T-cell (primary cell): Measurements from ENCODE around the gene PDE4B. TPM values are rescaled to one million over a fixed set of nuclear protein-coding genes. Genes with fewer than 3 reads are reported as not detected.
A peak's percentile ranks its signal among the peaks of the same experiment; 100 is the strongest.

Experiments
- ATAC-seq, 4 experiments: fragments of 200-7000 bp in 3 of 4; fragments of 150-1000 bp in 1 of 4; cut with Tn5 transposase; replicated peaks in 1 of 4; 1 replicate in 3 of 4; 2 replicates in 1 of 4; pipeline ENCODE4 v1.10.0; 2021; ENCODE audit warnings: moderate library complexity in 3 of 4, mild to moderate bottlenecking in 2 of 4, moderate number of reproducible peaks in 1 of 4
- CTCF ChIA-PET, 2 donors: fragments of 300-600 bp; sonication (Branson Sonifier 250); formaldehyde crosslinking; loops; one replicate each; lab custom pipeline; 2022; ENCODE audit warnings: antibody characterized with exemption in 2 of 2; lab: Charles Lee
- POLR2A ChIA-PET, 2 donors: fragments of 300-600 bp; sonication (Branson Sonifier 250); formaldehyde crosslinking; loops; one replicate each; lab custom pipeline; 2022; ENCODE audit warnings: antibody characterized with exemption in 2 of 2; lab: Charles Lee
- DNase-seq, 35 experiments: peaks; one replicate each; pipeline versions ENCODE4 v3.0.0 to v3.0.0-alpha.2; 2013 to 2023
- H3K27ac ChIP-seq: one replicate; pipeline ENCODE4 v1.5.1; 2013; ENCODE audit warnings: low read length
- H3K27me3 ChIP-seq, 2 experiments: replicated peaks in 1 of 2; 1 replicate in 1 of 2; 2 replicates in 1 of 2; pipeline versions ENCODE4 v1.6.1 to v1.7.0; 2013; ENCODE audit warnings: low read length in 1 of 2, mixed read lengths in 1 of 2; ENCODE audit not compliant: control insufficient read depth in 2 of 2, insufficient read depth in 2 of 2; ENCODE audit errors: extremely low read depth in 1 of 2
- H3K36me3 ChIP-seq, 2 donors: 1 replicate in 1 of 2; 2 replicates in 1 of 2; pipeline versions ENCODE4 v1.6.1 to v1.7.0; 2013; ENCODE audit warnings: low read length in 1 of 2; ENCODE audit not compliant: control insufficient read depth in 2 of 2, insufficient read depth in 1 of 2; ENCODE audit errors: extremely low read depth in 1 of 2
- H3K4me1 ChIP-seq, 2 experiments: 1 replicate in 1 of 2; 2 replicates in 1 of 2; pipeline versions ENCODE4 v1.6.1 to v1.7.0; 2013; ENCODE audit warnings: low read length in 2 of 2, mixed read lengths in 1 of 2; ENCODE audit not compliant: insufficient read depth in 2 of 2, control insufficient read depth in 1 of 2; ENCODE audit errors: extremely low read depth in 1 of 2
- H3K4me3 ChIP-seq, 2 donors: 1 replicate in 1 of 2; 2 replicates in 1 of 2; pipeline versions ENCODE4 v1.5.1 to v1.7.0; 2013; ENCODE audit warnings: mild to moderate bottlenecking in 2 of 2, low read length in 1 of 2, moderate library complexity in 1 of 2; ENCODE audit not compliant: control insufficient read depth in 1 of 2; ENCODE audit errors: extremely low read depth in 1 of 2
- H3K9me3 ChIP-seq: 2 replicates; pipeline ENCODE4 v1.7.0; 2013
- H3K27ac Mint-ChIP-seq, 2 donors: one replicate each; pipeline ENCODE4 v1.8.0; 2020 to 2021; ENCODE audit warnings: mild to moderate bottlenecking in 2 of 2, mixed read lengths in 2 of 2
- H3K27me3 Mint-ChIP-seq, 2 donors: one replicate each; pipeline ENCODE4 v1.8.0; 2021 to 2022; ENCODE audit warnings: mixed read lengths in 2 of 2
- H3K36me3 Mint-ChIP-seq: one replicate; pipeline ENCODE4 v1.8.0; 2021; ENCODE audit warnings: mixed read lengths
- H3K4me1 Mint-ChIP-seq, 3 donors: one replicate each; pipeline ENCODE4 v1.8.0; 2020 to 2022; ENCODE audit warnings: mixed read lengths in 3 of 3, mild to moderate bottlenecking in 1 of 3
- H3K4me3 Mint-ChIP-seq, 3 donors: one replicate each; pipeline ENCODE4 v1.8.0; 2020 to 2022; ENCODE audit warnings: mild to moderate bottlenecking in 3 of 3, mixed read lengths in 3 of 3, moderate library complexity in 3 of 3
- H3K9me3 Mint-ChIP-seq, 3 donors: one replicate each; pipeline ENCODE4 v1.8.0; 2020 to 2022; ENCODE audit warnings: mixed read lengths in 3 of 3
- WGBS: methylation state at CpG from one replicate; pipeline ENCODE4 v1.1.5; 2013; ENCODE audit warnings: missing lambda C conversion rate; ENCODE audit not compliant: insufficient coverage; 5-methylcytosine and 5-hydroxymethylcytosine counted together
- total RNA-seq, 35 experiments: library from RNA in 6 of 35; stranded (reverse) in 6 of 35; fragments of 120-200 nt in 1 of 35; gene quantifications; one replicate each; pipeline versions ENCODE4 v1.2.1 to v1.2.4 and lab custom pipeline; 2013 to 2026

Gene PDE4B
- total RNA-seq, result 100 to 1,000 TPM in 1 of 5 donors, 10 to 100 TPM in 4; 46.3 to 103 (median 54.1) TPM
- 86.7 TPM for total RNA-seq (2013)
- 47.3 to 846 (median 174) reads per million in 29 experiments for total RNA-seq (lab: John Stamatoyannopoulos, UW)

DNA sequence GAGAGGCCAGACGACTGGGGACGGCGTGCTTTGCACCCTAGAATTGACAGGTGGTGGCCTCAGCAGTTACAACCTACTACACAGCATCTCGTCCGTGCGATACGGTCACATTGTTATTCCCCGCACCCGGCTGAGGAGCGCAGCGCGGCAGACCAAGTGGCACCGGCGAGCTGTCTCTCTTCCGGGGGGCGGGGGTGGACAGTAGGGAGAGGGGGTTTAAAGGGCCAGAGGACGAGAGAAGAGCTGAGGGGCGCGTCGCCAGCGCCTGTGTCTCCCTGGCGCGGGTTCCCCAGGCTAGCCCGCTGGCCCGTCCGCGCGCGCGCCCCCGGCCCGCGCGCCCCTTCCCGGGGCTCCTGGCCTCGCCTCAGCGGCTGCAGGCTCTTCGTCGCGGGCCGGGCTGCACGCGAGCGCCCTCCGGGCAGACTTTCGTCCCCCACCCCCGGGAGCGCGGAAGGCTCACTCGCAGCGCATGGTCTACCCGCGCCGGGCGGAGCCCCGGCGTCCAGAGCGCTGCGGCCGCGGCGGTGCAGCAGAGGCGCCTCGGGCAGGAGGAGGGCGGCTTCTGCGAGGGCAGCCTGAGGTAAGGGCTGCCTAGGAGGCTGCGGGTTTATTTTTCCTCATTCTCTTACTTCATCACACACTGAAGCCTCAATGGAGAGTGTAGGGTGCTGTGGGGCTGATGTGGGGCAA lies at the start of gene PDE4B:
PDE4B (plus strand) TSS at position 227 of the 690 bp plus-strand sequence.
- H3K4me3 Mint-ChIP-seq, result no peak within 1 kb of the TSS
- no peaks in the 10 kb centered on the region for H3K36me3 ChIP-seq
- DNase-seq (no peak), ATAC-seq (no peak)
- no peaks in the 10 kb centered on the region for H3K36me3 Mint-ChIP-seq
- peaks cover 3% of the 10 kb centered on the region for H3K9me3 ChIP-seq
- peaks cover 5 to 17% of the 10 kb centered on the region in 2 experiments for H3K27me3 ChIP-seq
- H3K4me3 ChIP-seq, result no peak within 1 kb of the TSS
- no peak within 1 kb of the TSS for H3K27ac ChIP-seq
- ChIA-PET CTCF (no interaction called here), POLR2A (no interaction called here)
- no peaks in the 10 kb centered on the region for H3K4me1 ChIP-seq
- H3K27ac Mint-ChIP-seq, result no peak within 1 kb of the TSS
- H3K9me3 Mint-ChIP-seq, result peaks cover 3 to 11% (median 9%) of the 10 kb centered on the region in 3 donors
- peaks cover 0 to 1% (median 0%) of the 10 kb centered on the region in 3 donors for H3K4me1 Mint-ChIP-seq
- peaks cover 35 to 44% of the 10 kb centered on the region in 2 donors for H3K27me3 Mint-ChIP-seq
- 3% methylated on average over 44 of the region's 67 CpGs for WGBS

DNA sequence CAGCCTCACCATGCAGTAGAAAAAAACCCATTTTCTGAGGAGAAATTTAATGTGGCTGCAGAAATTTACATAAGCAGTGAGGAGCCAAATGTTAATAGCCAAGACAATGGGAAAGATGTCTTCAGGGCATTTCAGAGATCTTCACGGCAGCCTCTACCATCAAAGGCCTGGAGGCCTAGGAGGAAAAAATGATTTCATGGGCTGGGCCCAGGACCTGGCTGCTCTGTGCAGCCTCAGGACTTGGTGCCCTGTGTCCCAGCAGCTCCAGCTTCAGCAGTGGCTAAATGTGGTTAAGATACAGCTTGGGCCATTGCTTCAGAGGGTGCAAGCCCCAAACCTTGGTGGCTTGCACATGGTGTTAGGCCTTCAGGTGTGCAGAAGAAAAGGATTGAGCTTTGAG lies 48.0 kb upstream of the PDE4B start:
- Mint-ChIP-seq H3K4me3 (no peak overlapping the region), H3K27me3 (peaks cover 9 to 16% of the 10 kb centered on the region in 2 donors), H3K9me3 (peaks cover 2 to 17% (median 12%) of the 10 kb centered on the region in 3 donors), H3K4me1 (no peaks in the 10 kb centered on the region), H3K27ac (no peak overlapping the region), H3K36me3 (no peaks in the 10 kb centered on the region)
- POLR2A ChIA-PET, result no interaction called here
- Histone ChIP-seq H3K27me3 (peaks cover 0 to 22% of the 10 kb centered on the region in 2 experiments), H3K27ac (no peak overlapping the region), H3K9me3 (no peaks in the 10 kb centered on the region), H3K36me3 (no peaks in the 10 kb centered on the region), H3K4me3 (no peak overlapping the region), H3K4me1 (no peaks in the 10 kb centered on the region)
- 100% methylated on average over 1 of the region's 1 CpG for WGBS
- CTCF ChIA-PET, result no interaction called here
- ATAC-seq (no peak), DNase-seq (no peak)

GRCh38 chr1:65751961-65752360 lies 40.7 kb upstream of the PDE4B start:
- ATAC-seq (peak in 1 of 4 experiments; percentile 9), DNase-seq (no peak)
- peaks cover 0 to 2% (median 0%) of the 10 kb centered on the region in 3 donors for H3K9me3 Mint-ChIP-seq
- H3K27ac ChIP-seq, result no peak overlapping the region
- H3K27me3 ChIP-seq, result no peaks in the 10 kb centered on the region
- H3K36me3 ChIP-seq, result no peaks in the 10 kb centered on the region
- H3K4me1 Mint-ChIP-seq, result no peaks in the 10 kb centered on the region
- no peaks in the 10 kb centered on the region for H3K36me3 Mint-ChIP-seq
- H3K27me3 Mint-ChIP-seq, result peaks cover 3 to 11% of the 10 kb centered on the region in 2 donors
- no peaks in the 10 kb centered on the region for H3K9me3 ChIP-seq
- H3K4me1 ChIP-seq, result no peaks in the 10 kb centered on the region
- no peak overlapping the region for H3K27ac Mint-ChIP-seq
- WGBS, result 43% methylated on average over 1 of the region's 3 CpGs
- CTCF ChIA-PET, result no interaction called here
- no peak overlapping the region for H3K4me3 ChIP-seq
- no peak overlapping the region for H3K4me3 Mint-ChIP-seq
- POLR2A ChIA-PET, result no interaction called here

GRCh38 chr1:65756616-65757015 lies 36.1 kb upstream of the PDE4B start:
- H3K27ac Mint-ChIP-seq, result no peak overlapping the region
- H3K36me3 ChIP-seq, result no peaks in the 10 kb centered on the region
- H3K9me3 Mint-ChIP-seq, result no peaks in the 10 kb centered on the region
- DNase-seq (no peak), ATAC-seq (no peak)
- H3K27ac ChIP-seq, result no peak overlapping the region
- H3K36me3 Mint-ChIP-seq, result no peaks in the 10 kb centered on the region
- no peaks in the 10 kb centered on the region for H3K4me1 Mint-ChIP-seq
- CTCF ChIA-PET, result no interaction called here
- no peaks in the 10 kb centered on the region for H3K9me3 ChIP-seq
- no peaks in the 10 kb centered on the region for H3K27me3 ChIP-seq
- POLR2A ChIA-PET, result no interaction called here
- H3K4me3 Mint-ChIP-seq, result no peak overlapping the region
- no peak overlapping the region for H3K4me3 ChIP-seq
- no peaks in the 10 kb centered on the region for H3K4me1 ChIP-seq
- peaks cover 3 to 12% of the 10 kb centered on the region in 2 donors for H3K27me3 Mint-ChIP-seq

DNA sequence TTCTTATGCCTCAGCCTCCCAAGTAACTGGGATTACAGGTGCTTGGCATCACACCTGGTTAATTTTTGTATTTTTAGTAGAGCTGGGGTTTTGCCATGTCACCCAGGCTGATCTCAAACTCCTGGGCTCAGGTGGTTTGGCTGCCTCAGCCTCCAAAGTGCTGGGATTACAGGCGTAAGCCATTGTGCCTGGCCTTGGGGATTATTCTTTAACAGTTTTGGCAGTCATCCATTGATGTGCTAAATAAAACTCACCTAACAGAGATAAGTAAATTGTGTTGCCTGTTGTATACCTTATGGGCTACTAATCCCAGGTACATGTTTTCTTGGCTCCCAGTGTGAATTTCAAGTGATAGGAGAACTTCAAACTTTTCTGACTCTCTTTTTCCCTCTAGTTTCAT lies 35.2 kb upstream of the PDE4B start:
- Histone ChIP-seq H3K9me3 (no peaks in the 10 kb centered on the region), H3K27ac (no peak overlapping the region), H3K4me3 (no peak overlapping the region), H3K36me3 (no peaks in the 10 kb centered on the region), H3K4me1 (no peaks in the 10 kb centered on the region), H3K27me3 (no peaks in the 10 kb centered on the region)
- no peak overlapping the region for H3K4me3 Mint-ChIP-seq
- no peak overlapping the region for H3K27ac Mint-ChIP-seq
- H3K27me3 Mint-ChIP-seq, result peaks cover 5 to 15% of the 10 kb centered on the region in 2 donors
- no peak for DNase-seq
- H3K9me3 Mint-ChIP-seq, result no peaks in the 10 kb centered on the region
- no peak for ATAC-seq
- no CpG with 5 or more reads among the region's 1 CpG for WGBS
- ChIA-PET CTCF (no interaction called here), POLR2A (no interaction called here)
- no peaks in the 10 kb centered on the region for H3K36me3 Mint-ChIP-seq
- H3K4me1 Mint-ChIP-seq, result no peaks in the 10 kb centered on the region

GRCh38 chr1:65758128-65758527 lies 34.6 kb upstream of the PDE4B start:
- no peaks in the 10 kb centered on the region for H3K4me1 ChIP-seq
- no peaks in the 10 kb centered on the region for H3K27me3 ChIP-seq
- ATAC-seq (no peak), DNase-seq (no peak)
- CTCF ChIA-PET, result no interaction called here
- Mint-ChIP-seq H3K9me3 (no peaks in the 10 kb centered on the region), H3K27me3 (peaks cover 5 to 15% of the 10 kb centered on the region in 2 donors), H3K36me3 (no peaks in the 10 kb centered on the region), H3K27ac (no peak overlapping the region), H3K4me1 (no peaks in the 10 kb centered on the region), H3K4me3 (no peak overlapping the region)
- H3K36me3 ChIP-seq, result no peaks in the 10 kb centered on the region
- H3K4me3 ChIP-seq, result no peak overlapping the region
- POLR2A ChIA-PET, result no interaction called here
- no peaks in the 10 kb centered on the region for H3K9me3 ChIP-seq
- no peak overlapping the region for H3K27ac ChIP-seq
